Fibroblast of skin of abdomen (primary cell): ENCODE results near the gene TRAF2.
A peak's percentile ranks its signal among the peaks of the same experiment; 100 is the strongest.

ENCODE experiments used
- DNase-seq: peaks from one replicate; pipeline ENCODE4 v3.0.0-alpha.2; 2013

Gene TRAF2

DNA sequence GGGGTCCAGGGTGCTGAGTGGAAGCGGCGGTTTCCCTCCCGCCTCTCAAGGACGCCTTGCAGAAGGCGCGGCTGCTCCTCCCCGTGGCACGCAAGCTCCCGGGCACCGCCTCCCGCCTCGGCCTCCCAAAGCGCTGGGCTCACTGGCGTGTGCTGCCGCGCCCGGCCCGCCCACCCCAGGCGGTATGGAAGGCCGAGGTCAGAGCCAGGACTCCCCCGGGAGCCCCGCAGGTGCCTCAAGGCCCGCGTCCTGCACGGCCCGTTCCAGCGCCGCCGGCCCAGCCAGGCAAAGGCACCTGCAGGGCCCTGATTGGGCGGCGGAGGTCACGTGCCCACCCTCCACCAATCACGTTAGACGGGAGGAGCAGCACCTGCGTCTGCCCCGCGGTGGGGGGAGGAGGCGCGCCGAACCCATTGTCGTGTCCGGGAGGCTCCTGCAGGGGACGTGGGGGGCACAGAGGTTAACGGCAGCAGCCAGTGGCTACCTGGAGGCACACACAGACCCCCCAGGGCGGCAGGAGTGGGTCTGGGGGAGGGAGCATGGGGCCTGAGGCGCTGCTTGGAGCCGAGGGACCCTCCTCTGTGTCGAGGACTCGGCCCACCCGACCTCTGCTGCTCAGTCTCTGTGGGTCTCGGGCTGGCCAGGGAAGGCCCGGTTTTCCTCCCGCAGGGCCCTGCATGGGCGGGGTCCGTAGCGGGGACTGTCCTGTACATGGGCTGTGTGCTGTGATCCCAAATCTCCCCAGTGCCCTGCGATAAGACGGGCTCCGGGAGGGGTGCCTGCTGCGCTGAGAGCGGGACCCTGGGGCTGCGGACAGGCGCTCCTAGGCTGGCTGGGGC, 63.7 kb downstream of the TRAF2 start:
- DNase-seq: peak; percentile 70

DNA sequence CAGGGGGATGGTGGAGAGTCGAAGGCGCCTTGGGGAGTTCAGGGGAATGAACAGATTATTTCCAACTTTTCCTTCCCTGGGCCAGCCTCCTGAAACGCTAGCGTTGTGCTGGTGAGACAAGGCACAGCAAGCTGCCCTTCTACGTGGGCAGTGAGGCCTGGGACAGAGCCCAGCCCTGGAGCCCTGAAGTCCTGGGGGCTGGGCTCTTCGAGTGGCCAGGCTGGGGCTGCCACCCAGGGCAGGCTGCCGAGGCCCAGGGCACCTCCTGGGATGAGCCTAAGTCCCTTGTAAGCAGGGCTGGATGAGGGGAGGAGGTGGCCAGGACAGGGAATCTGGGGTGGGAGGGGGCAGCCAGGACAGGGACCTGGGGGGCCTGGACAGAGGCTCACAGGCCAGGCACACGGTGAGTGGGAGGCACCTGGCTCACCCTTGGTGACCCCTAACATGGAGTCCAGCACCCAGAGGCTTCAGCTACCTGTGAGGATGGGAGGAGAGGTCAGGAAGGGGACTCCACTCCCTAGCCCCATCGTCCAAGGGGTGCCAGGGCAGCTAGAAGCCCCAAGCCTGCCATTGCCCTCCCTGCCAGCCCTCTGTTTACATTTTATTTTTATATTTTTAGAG, 64.5 kb downstream of the TRAF2 start:
- no peak for DNase-seq

DNA sequence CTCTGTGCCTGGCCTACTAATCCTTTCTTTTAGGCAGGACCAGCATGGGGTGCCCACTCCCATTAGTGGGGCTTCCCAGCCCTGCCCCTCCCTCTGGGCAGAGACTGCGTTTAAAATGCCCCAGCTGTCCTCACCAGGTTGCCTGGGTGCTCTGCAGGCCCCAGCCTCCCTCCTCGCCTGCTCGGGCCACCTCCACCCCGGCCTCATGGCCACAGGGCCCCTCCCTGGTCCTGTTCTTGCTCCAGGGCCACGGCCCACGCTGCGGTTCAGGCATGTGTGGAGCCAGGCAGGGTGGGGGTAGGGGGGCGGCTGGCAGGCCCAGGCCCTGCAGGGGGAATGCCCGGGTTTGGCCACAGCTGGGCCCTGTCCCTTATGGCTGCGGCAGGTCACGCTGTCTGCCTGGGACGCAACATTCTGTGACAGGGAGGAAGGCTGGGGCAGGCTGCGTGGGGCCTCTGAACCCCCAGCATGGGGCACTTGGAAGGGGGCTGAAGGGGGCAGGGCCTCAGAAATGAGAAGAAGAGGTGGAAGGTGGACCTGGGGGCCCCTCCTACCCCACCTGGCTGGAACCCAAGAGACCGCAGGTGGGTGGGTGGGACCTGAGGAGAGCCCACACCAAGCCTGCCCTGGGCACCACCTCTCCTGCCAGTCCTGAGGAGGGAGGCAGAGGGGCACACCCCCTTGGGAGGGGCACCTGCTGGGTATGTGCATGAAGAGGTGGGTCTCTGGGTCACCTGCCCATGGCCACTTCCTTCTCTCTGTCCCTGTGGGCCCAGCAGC, 65.4 kb downstream of the TRAF2 start, which contains the start of gene LCN12:
Gene LCN12 (plus strand): TSS at position 733 of the 780 bp plus-strand sequence. CDS start 55 bp downstream, outside the sequence.
- no peak for DNase-seq

DNA sequence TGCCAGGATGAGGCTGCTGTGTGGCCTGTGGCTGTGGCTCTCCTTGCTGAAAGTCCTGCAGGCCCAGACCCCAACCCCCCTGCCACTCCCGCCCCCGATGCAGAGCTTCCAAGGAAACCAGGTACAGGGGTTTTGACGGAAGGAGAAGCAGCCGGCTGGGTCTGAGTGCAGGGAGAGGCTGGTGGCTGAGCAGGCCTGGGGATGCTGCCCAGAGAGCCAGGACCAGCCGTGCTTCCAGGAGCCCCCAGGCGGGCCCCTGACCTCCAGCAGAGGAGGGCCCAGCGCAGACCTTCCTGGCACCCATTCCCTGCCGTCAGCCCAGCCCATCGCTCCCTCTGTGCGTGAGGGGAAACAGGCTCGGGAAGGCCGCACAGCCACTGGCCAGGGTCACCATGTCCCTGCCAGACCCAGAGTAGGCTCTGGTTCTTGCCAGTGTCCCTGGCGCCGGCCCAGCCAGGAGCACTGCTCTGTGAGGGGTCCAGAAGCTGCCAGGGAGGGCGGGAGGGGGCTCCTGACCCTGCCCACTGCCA, 66.1 kb downstream of the TRAF2 start:
- DNase-seq: no peak

DNA sequence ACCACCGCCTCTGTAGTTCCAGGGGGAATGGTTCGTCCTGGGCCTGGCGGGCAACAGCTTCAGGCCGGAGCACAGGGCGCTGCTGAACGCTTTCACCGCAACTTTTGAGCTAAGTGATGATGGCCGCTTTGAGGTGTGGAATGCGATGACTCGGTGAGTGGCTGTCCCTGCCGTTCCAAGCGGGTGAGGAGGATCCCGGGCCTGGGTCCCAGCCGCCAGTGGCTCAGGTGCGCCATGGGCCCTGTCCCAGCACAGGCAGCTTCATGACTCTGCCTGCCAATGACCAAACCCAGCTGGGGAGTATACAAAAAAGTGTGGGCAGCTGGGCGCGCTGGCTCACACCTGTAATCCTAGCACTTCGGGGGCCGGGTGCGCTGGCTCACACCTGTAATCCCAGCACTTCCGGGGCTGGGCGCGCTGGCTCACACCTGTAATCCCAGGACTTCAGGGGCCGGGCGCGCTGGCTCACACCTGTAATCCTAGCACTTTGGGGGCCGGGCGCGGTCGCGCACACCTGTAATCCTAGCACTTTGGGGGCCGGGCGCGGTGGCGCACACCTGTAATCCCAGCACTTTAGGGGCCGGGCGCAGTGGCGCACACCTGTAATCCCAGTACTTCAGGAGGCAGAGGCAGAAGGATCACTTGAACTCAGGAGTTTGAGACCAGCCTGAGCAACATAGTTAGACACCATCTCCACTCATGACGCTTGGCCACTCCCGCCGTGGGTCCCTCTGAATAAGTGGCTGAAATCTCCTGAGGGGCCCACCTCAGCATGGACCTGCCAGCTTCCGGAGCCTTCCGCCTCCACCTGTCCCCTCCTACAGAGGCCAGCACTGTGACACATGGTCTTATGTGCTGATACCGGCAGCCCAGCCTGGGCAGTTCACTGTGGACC, 66.8 kb downstream of the TRAF2 start:
- DNase-seq: no peak

DNA sequence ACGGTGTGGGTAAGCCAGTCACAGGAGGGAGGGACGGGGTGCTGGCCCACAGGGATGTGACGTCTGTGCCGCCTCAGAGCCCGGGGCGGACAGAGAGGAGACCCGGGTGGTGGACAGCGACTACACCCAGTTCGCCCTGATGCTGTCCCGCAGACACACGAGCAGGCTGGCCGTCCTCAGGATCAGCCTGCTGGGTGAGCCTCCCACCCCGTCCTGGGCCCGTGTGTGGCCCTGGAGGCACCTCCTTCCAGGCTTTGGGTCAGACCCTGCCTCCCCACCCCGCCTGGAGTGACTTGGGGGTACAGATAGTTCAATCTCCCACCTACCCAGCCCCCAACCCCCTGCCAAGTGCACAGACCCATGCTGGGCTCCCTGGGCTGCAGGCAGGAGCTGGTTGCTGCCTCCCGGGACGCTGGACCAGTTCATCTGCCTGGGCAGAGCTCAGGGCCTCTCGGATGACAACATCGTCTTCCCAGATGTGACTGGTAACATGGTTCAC, 67.5 kb downstream of the TRAF2 start:
- DNase-seq: no peak

DNA sequence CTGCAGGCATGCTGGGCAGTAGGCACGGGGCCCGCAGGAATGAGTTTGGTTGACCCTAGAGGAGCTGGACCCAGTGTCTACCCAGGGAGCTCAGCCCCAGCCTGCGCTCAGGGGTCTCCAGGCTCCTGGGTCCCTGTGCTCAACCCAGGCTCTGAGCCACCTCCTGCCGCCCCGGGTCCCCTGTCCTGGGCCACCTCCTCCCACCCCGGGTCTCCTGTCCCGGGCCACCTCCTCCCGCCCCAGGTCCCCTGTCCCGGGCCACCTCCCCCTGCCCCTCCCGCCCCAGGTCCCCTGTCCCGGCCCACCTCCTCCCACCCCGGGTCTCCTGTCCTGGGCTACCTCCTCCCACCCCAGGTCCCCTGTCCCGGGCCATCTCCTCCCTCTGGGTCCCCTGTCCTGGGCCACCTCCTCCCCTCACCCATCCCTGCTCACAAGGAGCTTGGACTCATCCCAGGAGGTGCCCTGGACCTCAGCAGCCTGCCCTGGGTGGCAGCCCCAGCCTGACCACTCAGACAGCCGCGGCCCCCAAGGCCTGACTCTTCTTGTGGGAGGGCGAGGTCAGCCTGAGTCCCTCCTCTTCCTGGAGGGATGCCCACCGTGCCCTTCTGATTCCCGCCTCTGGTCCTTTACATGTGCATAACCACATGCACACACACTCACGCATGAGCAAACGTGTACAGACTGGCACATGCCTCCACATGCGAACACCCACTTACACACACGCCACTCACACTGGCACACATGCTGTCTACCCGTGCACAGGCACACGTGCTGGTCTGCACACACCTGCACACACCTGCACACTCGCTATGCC, 68.2 kb downstream of the TRAF2 start:
- no peak for DNase-seq

DNA sequence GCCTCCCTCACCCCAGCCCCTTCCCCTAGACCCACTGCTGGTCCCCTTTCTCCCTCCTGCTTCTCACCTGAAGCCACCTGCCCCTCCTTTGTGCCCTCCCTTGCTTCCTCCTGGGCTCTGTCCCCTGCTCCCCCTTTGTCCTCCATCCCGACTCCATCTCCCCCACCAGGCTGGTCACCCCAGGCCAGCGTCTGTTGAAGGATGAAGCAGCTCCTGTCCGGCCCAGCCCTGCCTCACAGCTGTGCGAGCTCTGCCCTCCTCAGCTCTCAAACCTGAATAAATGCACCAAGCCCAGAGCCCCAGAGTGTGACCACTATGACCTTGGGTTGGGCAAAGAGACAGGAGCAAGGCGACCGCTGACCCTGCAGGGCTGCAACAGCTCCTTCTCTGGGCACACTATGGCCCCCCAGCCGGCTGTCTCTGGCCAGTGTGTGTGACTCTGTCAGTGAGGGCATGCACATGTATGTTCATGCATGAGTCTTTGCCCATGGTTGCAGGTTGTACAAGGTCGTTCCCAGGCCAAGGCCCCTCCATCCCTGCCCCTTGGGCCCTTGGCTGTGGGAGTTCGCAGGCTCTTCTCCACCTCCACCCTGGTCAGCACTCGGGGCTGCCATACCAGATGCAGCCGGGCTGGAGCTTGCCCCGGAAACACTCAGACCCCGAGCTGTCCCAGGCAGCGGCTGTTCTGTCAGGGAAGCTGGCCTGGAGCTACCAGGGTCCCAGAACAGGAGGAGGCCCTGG, 69.1 kb downstream of the TRAF2 start:
- DNase-seq: no peak

DNA sequence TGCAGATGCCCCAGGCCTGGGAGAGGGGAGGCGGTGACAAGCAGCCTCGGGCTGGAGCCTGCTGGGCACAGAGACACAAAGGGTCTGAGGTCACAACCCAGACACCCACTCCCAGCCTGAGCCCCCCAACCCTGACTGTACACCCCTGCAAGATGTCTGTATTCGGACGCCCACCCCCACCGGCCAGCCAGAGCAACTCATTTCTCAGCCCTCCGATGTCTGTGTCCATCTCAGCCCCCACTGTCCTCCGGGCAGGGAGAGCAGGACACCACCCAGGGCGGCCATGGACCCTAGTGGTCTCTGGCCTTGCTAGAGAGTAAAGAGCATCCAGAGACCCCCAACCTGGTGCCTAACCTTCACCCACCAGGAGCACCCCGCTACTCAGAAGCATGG, 69.6 kb downstream of the TRAF2 start:
- DNase-seq: no peak

DNA sequence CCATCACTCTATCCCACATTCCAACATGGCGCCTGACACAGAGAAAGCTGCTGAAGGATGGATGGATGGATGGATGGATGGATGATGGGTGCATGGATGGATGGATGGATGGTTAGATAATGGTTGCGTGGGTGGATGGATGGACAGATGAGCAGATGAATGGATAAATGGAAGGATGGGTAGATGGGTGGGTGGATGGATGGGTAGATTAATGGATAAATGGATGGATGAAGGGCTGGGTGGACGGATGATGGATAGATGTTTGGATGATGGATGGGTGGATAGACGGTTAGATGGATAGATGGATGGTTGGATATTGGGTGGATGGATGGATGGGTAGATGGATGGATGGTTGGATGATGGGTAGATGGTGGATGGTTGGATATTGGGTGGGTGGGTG, 70.3 kb downstream of the TRAF2 start:
- DNase-seq: no peak

DNA sequence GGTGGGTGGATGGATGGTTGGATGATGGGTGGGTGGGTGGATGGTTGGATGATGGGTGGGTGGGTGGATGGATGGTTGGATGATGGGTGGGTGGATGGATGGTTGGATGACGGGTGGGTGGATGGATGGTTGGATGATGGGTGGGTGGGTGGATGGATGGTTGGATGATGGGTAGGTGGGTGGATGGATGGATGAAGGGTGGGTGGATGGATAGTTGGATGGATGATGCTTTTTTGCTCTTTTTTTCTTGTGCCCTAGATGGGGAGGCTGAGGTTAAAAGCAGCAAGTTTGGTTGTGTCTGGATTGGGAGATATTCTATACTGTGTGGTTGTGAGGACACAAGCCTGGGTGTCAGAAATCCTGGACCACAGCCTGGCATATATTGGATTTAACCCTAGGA, 71.1 kb downstream of the TRAF2 start:
- DNase-seq: no peak

DNA sequence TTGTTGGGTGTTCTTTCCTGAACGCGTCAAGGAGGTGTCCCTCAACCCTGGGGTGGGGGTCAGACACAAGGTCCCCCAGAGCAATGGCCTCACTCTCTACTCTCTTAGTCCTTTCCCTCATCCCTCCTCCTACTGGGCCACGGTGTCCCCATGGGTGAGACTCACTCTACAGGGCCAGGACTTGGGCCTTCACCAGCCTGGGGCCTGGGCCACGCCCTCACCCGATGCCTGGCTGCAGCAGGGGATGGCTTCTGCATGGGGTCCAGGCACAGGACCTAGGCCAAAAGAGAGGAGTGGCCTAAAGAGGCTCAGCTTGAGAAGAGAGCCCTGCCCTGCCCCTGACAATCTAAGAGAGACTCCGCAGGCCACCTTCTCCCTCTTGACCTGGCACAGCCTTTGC, 71.6 kb downstream of the TRAF2 start:
- no peak for DNase-seq

DNA sequence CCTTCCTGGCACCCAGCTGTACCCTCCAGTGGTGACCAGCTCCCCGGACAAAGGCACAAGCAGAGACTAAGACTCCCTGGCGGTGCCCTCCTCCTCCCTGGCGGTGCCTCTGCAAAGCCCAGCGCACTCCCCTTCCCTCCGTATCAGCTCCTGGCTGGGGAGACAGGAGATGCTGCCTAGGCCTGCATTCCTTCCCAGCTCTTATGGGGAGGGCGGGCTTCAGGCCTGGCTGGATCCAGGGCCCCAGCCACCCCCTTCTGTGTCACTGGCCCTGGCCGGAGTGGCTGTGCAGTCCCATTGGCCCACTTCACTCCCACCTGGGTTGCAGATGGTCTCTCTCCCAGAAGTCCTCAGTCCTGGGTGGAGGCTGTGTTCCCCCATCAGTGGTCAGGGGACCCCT, 72.2 kb downstream of the TRAF2 start:
- no peak for DNase-seq

DNA sequence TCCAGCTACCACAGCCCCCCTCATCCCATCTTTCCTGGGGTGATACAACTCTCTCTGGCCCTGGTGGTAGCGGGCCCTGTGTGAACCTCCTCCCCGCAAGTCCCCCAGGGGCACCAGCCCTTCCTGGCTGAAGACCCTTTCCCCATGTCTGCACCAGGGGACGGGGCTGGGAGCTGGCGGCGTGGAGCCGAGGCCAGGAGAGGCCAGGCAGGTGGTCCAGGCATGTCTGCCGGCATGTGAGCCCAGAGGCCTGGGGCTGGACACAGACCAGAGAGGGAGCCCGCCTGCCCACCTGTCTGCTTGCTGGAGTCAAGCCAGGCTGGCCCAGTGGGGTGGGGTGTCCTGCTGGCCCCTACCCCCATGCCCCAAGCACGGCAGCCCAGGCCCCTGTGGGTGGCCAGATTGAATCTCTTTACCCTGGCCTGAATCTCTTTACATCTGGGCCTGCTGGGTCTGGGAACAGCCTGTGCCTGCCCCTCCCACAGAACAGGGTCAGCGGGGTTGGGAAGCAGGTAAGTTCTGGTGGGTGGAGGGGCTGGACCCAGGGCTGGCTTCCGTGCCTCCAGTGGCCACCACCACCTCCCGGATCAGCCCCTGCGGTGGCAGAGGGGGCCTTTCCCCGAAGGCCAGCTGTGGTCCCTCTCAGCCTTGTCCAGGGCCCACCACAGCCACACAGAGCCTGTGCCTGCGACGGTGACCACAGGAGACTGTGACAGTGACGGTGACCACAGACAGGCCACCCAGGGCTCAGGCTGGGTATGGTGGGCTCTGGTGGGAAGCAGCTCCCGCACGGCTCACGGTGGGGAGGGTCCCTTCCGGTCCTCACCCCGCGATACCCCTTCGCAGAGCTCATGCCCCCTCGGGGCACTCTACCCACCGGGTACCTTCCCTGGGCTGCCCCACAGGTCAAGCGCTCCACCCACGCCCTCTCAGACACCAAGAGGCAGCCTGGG, 72.9 kb downstream of the TRAF2 start:
- no peak for DNase-seq

DNA sequence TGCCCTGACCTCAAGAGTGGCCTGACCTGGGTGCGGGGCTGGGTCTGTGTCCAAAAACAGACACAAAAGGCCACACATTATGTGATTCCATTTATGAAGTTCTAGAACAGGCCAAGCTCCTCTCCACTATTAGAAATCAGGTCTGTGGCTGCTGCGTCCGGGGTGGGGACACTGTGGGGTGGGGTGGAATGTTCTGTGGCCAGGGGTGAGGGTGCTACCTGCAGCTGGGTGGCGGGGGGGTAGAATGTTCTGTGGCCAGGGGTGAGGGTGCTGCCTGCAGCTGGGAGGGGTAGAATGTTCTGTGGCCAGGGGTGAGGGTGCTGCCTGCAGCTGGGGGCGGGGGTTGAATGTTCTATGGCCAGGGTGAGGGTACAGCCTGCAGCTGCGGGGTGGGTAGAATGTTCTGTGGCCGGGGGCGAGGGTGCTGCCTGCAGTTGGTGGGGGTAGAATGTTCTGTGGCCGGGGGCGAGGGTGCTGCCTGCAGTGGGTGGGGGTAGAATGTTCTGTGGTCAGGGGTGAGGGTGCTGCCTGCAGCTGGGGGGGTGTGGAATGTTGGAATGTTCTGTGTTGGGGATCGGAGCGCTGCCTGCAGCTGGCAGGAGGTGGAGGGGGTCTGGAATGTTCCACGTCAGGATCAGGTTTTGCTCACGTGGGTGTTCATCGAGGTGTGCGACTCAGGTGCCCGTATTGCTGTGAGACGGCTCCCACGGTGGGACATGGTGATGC, 74.1 kb downstream of the TRAF2 start:
- no peak for DNase-seq

DNA sequence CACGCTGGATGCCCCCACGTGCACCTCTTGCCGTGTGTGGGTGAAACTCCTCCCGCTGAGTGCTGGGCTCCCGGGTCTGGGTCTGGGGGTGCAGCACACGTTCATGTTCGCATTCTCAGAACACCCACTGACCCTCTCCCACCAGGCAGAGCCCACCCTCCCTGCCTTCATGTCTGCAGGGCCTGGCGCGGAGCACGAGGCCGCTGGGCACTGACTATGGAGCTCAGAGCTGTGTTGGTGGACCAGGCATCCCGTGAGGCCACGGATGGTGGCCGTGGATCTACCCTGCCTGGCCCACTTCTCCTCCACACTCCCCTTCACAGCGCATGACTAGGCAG, 74.6 kb downstream of the TRAF2 start:
- no peak for DNase-seq

DNA sequence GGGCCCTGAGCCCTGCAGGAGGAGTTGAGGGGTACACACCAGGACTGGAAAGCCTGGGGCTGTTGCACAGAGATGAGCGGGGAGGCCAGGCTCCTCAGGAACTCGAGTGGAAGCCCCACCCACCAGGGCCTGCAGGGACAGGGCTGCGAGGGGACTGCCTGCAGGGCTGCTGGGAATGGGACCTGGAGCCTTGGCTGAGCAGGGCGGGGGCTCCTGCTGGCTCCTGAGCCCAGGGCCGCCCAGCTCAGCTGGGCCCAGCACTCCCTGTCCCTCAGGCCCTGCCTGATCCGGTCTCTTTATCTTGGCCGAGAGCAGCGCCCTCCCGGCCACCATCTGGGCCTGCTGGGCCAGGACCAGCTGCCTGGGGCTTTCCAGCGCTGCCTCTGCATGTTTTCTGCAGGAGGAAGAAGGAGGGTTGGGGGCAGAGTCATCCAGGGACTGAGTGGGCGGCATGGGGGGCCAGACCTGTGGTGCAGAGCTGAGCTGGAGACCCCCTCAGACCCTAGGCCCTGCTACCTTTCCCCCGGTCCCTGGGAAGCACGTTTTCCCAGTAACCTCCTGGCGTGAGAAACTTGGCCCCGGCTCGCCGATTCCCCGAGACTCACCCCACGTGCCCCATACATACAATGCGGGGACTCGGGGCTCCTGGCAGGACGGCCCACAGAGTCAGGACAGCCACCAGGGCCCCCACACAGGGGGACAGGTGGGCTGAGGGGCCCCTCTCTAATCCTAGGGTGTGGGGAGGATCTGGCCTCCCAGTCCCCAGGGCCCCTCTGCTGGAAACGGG, 75.2 kb downstream of the TRAF2 start:
- DNase-seq: no peak

DNA sequence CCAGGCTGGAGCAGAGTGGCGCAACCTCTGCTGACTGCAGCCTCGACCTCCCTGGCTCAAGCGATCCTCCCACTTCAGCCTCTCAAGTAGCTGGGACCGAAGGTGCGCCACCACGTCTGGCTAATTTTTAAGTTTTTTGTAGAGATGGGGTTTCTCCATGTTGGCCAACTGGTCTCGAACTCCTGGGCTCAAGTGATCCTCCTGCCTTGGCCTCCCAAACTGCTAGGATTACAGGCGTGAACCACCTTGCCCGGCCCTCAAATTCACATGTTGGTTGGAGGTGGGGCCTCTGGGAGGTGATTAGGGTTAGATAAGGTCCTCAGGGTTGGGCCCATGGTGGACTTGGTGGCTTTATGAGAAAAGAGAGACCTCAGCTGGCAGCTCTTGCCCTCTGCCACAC, 75.8 kb downstream of the TRAF2 start:
- DNase-seq: no peak
